GM13976 (cell line): ENCODE data around the gene LAMTOR1.
"Not testable (repeated sequence)": the region's sequence is repeated elsewhere in the genome, so short reads cannot be mapped to it uniquely, and the experiment has no call there.

Source experiments
- DNase-seq: peaks from one replicate; pipeline ENCODE4 v3.0.0; 2012; ENCODE audit warnings: low spot score
- in situ Hi-C: fragments of 300-500 bp; cut with MboI; formaldehyde crosslinking; loops from one replicate; pipeline ENCODE4 v1.12.0; 2022; ENCODE audit warnings: low sequenced_read_pairs, mixed read lengths, inconsistent platforms; ENCODE audit not compliant: unreplicated experiment
- TF ChIP-seq, protein P1 (sequence below): IDR thresholded peaks from 2 replicates; pipeline ENCODE4 v1.5.1; 2012; ENCODE audit warnings: borderline replicate concordance, mild to moderate bottlenecking; ENCODE audit not compliant: insufficient read depth; ENCODE audit errors: extremely low read depth, missing control alignments, control extremely low read depth

LAMTOR1 gene

DNA sequence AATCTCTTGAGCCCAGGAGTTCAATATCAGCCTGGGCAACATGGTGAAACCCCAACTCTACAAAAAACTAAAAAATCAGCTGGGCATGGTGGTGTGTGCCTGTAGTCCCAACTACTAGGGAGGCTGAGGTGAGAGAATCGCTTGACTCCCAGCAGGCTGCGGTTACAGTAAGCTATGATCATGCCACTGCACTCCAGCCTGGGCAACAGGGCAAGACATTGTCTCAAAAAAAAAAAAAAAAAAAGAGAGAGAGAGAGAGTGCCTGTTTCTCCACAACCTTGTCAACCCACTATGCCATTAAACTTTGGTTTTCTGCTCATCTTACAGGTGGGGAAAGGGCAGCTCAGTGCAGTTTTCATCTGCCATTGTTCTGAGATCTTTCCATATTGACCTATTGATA, 37.6 kb upstream of the LAMTOR1 start:
- TF ChIP-seq, protein P1, sequence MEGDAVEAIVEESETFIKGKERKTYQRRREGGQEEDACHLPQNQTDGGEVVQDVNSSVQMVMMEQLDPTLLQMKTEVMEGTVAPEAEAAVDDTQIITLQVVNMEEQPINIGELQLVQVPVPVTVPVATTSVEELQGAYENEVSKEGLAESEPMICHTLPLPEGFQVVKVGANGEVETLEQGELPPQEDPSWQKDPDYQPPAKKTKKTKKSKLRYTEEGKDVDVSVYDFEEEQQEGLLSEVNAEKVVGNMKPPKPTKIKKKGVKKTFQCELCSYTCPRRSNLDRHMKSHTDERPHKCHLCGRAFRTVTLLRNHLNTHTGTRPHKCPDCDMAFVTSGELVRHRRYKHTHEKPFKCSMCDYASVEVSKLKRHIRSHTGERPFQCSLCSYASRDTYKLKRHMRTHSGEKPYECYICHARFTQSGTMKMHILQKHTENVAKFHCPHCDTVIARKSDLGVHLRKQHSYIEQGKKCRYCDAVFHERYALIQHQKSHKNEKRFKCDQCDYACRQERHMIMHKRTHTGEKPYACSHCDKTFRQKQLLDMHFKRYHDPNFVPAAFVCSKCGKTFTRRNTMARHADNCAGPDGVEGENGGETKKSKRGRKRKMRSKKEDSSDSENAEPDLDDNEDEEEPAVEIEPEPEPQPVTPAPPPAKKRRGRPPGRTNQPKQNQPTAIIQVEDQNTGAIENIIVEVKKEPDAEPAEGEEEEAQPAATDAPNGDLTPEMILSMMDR: no peak
- in situ Hi-C loops: no loop called here
- DNase-seq: no peak

DNA sequence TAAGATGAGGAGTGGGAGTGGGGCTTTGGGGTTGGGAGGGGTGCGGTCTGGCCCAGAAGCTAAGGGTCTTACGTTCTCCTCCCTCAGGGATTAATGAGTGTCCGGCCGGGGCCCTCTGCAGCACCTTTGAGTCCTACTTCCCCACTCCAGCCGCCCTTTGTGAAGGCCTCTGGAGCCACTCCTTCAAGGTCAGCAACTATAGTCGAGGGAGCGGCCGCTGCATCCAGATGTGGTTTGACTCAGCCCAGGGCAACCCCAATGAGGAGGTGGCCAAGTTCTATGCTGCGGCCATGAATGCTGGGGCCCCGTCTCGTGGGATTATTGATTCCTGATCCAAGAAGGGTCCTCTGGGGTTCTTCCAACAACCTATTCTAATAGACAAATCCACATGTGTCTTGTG, 36.4 kb upstream of the LAMTOR1 start:
- DNase-seq: no peak
- TF ChIP-seq, protein P1: no peak
- in situ Hi-C loops: no loop called here

DNA sequence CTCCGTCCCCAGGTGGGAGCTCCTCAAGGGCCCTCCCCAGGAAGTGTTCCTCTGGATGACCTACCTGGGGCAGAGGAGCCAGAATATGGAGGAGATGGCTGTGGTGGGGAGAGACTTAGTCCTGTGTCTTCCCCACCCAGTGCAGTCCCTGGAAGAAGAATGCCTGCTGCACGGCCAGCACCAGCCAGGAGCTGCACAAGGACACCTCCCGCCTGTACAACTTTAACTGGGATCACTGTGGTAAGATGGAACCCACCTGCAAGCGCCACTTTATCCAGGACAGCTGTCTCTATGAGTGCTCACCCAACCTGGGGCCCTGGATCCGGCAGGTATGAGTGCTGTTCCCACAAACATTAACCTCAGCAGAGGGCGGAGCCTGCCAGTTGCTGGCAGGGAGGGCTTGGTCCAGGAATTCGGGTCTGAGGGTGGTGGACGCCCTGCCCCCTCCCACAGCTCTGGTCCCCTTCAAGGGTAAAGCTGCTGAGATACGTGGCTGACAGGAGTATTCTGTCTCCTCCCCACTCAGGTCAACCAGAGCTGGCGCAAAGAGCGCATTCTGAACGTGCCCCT, 35.8 kb upstream of the LAMTOR1 start:
- TF ChIP-seq, protein P1: no peak
- in situ Hi-C loops: no loop called here
- DNase-seq: no peak

DNA sequence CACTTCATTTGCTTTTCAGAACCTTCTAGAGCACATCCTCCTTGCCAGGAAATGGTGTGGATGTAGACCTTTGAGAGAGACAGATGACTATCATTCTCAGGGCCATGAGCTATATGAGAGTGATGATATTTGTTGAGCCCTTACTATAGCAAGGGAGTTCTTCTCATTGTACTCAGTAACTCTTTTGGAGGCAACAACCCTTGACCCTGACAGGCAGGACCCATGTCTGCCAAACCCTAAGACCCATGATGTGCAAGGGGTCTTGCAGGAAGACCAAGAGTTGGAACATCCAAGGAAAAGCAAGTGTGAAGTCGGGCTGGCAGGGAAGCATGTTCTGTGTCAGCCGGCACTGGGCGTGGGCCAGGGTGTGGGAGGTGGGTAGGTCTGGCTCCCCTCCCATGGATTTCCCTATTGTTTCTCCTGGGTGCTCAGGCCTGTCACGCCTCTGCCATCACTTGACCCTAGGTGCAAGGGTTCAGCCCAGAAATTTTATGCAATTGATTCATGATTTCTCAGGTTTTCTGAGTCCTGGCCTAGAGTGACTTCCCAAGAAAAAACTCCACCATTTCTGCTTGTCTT, 33.7 kb upstream of the LAMTOR1 start:
- in situ Hi-C loops: no loop called here
- no peak for DNase-seq
- TF ChIP-seq, protein P1: no peak

DNA sequence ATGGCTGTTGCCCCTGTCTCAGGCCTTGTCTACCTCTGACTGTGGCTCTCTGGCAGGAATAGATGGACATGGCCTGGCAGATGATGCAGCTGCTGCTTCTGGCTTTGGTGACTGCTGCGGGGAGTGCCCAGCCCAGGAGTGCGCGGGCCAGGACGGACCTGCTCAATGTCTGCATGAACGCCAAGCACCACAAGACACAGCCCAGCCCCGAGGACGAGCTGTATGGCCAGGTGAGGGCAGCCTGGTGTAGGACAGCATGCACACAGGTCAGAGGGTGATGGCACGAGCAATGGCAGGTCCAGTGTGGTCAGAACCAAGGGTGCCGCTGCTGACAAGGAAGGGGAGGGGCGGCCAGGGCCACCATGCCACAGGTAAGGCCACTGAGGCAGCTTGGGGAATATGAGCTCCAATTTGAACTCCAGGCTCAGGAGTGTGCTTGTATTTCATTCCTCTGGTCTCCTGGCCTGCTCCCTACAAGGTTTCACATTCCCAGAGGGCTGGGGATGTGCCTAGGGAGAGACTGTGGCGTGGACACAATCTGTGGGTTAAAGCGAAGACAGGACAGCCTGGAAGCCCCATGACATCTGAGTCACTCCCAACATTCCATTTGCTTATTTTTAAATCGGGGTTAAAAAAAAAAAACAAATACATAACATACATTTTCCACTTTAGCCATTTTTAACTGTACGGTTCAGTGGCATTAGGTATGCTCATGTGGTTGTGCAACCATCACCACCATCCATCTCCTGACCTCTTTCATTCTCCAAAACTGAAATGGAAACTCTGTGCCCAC, 33.0 kb upstream of the LAMTOR1 start:
- DNase-seq: no peak
- in situ Hi-C loops: no loop called here

DNA sequence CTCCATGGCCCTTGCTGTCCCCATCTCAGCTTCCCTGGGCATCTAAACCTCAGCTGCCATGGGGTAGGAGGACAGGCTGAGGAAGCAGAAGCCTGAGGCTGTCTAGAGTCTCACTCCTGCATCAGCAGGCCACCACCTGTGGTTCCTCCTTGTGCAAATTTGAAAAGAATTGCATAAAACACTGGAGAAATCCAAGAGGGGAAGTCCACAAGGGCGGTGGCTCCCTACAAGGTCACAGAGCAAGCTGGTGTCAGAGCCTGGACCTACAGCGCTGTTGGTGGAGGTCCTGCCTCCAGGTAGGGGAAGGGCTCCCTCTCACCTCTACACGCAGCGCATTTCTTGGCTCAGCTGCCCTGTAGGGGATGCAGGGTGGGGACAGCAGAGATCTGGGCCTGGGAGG, 32.4 kb upstream of the LAMTOR1 start, which contains the start of gene FOLR3:
Gene FOLR3 (plus strand): TSS at position 253 of the 400 bp plus-strand sequence. CDS start 228 bp downstream, outside the sequence.
- in situ Hi-C loops, DNase-seq: not testable (repeated sequence)

More for the DNA sequence above, 33.0 kb upstream of the LAMTOR1 start:
- TF ChIP-seq, protein P1: no peak

DNA sequence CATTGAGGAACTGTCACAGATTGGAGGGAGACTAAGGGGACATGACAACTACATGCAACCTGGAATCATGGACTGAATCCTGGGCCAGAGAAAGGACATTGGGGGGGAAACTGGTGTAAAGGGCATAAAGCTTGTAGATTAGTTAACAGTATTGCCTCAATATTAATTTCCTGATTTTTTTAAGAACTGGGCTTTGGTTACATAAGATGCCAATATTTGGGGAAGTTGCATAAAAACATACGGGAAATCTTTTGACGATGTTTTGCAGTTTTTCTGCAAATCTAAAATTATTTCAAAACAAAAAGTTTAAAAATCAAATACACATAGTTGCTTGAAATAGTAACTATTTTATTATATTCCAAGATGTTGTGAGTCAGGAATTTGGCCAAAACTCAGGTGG, 29.5 kb upstream of the LAMTOR1 start:
- TF ChIP-seq, protein P1: no peak
- in situ Hi-C loops: no loop called here
- no peak for DNase-seq
